Caco-2 (cell line): Measurements from ENCODE around the gene SLC25A36. TPM values are rescaled to one million over a fixed set of nuclear protein-coding genes. Genes with fewer than 3 reads are reported as not detected.
A peak's percentile ranks its signal among the peaks of the same experiment; 100 is the strongest.

Experiments used
- BruUV-seq: library from RNA; stranded (reverse); fragments of 400-500 nt; replicated peaks from 2 replicates; lab custom pipeline; 2021; lab: Mats Ljungman, UMichigan
- CTCF ChIA-PET: fragments of 300-600 bp; sonication (Branson Sonifier 250); formaldehyde crosslinking; loops from one replicate; lab custom pipeline; 2022; ENCODE audit warnings: antibody characterized with exemption; lab: Charles Lee
- POLR2A ChIA-PET: fragments of 300-600 bp; sonication (Branson Sonifier 250); formaldehyde crosslinking; loops from one replicate; lab custom pipeline; 2022; ENCODE audit warnings: antibody characterized with exemption; lab: Charles Lee
- DNase-seq, 2 experiments: peaks; one replicate each; pipeline versions ENCODE4 v3.0.0 to v3.0.0-alpha.2; 2020 to 2022
- H3K27me3 ChIP-seq: replicated peaks from 2 replicates; pipeline ENCODE4 v1.6.0; 2011; ENCODE audit warnings: low read length; ENCODE audit not compliant: control insufficient read depth, insufficient read depth
- H3K36me3 ChIP-seq: 2 replicates; pipeline ENCODE4 v1.5.1; 2011; ENCODE audit warnings: low read length; ENCODE audit not compliant: control insufficient read depth, insufficient read depth
- H3K4me1 ChIP-seq: fragments of 250-450 bp; sonication (Bioruptor Pico); 2 replicates; pipeline ENCODE4 v1.5.1; 2020; ENCODE audit warnings: mild to moderate bottlenecking
- H3K4me3 ChIP-seq: 2 replicates; pipeline ENCODE4 v1.5.1; 2011; ENCODE audit warnings: low read depth, mild to moderate bottlenecking, control low read depth, low read length
- H3K9me3 ChIP-seq: fragments of 250-450 bp; sonication (Bioruptor Pico); 2 replicates; pipeline ENCODE4 v1.5.1; 2020; ENCODE audit warnings: mild to moderate bottlenecking, moderate library complexity
- H3K27ac Mint-ChIP-seq: one replicate; pipeline ENCODE4 v1.8.0; 2022; ENCODE audit warnings: mixed read lengths; ENCODE audit not compliant: unreplicated experiment
- H3K27me3 Mint-ChIP-seq: one replicate; pipeline ENCODE4 v1.8.0; 2022; ENCODE audit warnings: mixed read lengths; ENCODE audit not compliant: insufficient read depth, unreplicated experiment
- H3K36me3 Mint-ChIP-seq: one replicate; pipeline ENCODE4 v1.8.0; 2022; ENCODE audit warnings: mild to moderate bottlenecking, mixed read lengths; ENCODE audit not compliant: insufficient read depth, unreplicated experiment
- H3K4me1 Mint-ChIP-seq: one replicate; pipeline ENCODE4 v1.8.0; 2022; ENCODE audit warnings: low read depth, mixed read lengths; ENCODE audit not compliant: unreplicated experiment
- H3K4me3 Mint-ChIP-seq: one replicate; pipeline ENCODE4 v1.8.0; 2022; ENCODE audit warnings: mild to moderate bottlenecking, moderate library complexity, mixed read lengths; ENCODE audit not compliant: unreplicated experiment
- H3K9me3 Mint-ChIP-seq: one replicate; pipeline ENCODE4 v1.8.0; 2022; ENCODE audit warnings: mixed read lengths; ENCODE audit not compliant: unreplicated experiment
- intact Hi-C: fragments of 100-400 bp; cut with micrococcal nuclease; formaldehyde crosslinking; loops from one replicate; pipeline ENCODE4 v1.10.0; 2022; ENCODE audit not compliant: unreplicated experiment
- total RNA-seq: library from RNA; stranded (reverse); gene quantifications from 2 replicates; pipeline ENCODE4 v1.2.3, GENCODE V29; 2022
- TF ChIP-seq, protein P1 (sequence below), 2 experiments: fragments of 200-600 bp in 1 of 2; IDR thresholded peaks; 1 replicate in 1 of 2; 2 replicates in 1 of 2; pipeline versions ENCODE4 v1.5.1 to v1.8.0; 2011 to 2022; ENCODE audit warnings: antibody characterized with exemption in 1 of 2, control low read depth in 1 of 2, inconsistent platforms in 1 of 2, low read depth in 1 of 2, low read length in 1 of 2, mild to moderate bottlenecking in 1 of 2, moderate library complexity in 1 of 2; ENCODE audit not compliant: insufficient read depth in 1 of 2, severe bottlenecking in 1 of 2, unreplicated experiment in 1 of 2

SLC25A36 gene
- total RNA-seq, 1 experiment from 2014 or later = 167 TPM

DNA sequence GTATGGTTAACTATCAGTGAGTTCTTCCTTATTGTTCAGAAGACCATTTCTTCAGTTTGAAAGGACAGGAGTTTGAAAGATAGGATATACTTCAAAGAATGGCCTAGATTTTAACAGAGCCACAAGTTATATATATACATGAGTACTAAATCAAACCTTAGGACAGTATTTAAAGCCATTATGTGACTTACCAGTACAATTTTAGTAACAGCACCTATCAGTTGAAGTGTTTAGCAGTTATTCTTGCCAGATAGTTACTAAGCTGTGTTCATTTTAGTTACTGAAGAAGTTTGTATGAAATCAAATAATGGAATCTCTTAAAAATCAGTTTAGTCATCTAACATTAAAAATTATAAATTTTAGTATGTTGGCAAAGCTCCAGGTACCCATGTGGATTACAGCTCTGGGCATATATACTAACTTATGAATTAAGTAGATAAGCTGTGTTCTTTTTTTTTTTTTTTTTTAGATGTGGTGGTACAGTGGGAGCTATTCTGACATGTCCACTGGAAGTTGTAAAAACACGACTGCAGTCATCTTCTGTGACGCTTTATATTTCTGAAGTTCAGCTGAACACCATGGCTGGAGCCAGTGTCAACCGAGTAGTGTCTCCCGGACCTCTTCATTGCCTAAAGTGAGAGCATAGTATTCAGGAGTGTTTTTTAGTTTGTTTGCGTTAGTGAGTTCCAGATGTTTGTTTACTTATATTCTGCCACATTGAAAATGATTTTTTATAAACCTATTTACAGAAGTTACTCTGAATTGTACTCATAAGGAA, 14.6 kb downstream of the SLC25A36 start:
- Mint-ChIP-seq H3K27ac (peak overlapping the region; percentile 85), H3K27me3 (no peaks in the 10 kb centered on the region), H3K4me1 (peaks cover 56% of the 10 kb centered on the region), H3K9me3 (no peaks in the 10 kb centered on the region), H3K4me3 (peak overlapping the region; percentile 24), H3K36me3 (peaks cover 72% of the 10 kb centered on the region)
- TF ChIP-seq, protein P1, sequence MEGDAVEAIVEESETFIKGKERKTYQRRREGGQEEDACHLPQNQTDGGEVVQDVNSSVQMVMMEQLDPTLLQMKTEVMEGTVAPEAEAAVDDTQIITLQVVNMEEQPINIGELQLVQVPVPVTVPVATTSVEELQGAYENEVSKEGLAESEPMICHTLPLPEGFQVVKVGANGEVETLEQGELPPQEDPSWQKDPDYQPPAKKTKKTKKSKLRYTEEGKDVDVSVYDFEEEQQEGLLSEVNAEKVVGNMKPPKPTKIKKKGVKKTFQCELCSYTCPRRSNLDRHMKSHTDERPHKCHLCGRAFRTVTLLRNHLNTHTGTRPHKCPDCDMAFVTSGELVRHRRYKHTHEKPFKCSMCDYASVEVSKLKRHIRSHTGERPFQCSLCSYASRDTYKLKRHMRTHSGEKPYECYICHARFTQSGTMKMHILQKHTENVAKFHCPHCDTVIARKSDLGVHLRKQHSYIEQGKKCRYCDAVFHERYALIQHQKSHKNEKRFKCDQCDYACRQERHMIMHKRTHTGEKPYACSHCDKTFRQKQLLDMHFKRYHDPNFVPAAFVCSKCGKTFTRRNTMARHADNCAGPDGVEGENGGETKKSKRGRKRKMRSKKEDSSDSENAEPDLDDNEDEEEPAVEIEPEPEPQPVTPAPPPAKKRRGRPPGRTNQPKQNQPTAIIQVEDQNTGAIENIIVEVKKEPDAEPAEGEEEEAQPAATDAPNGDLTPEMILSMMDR (IDR thresholded peaks at IDR 0.05; ENCODE audit: insufficient read depth in 1 of 2, low read depth in 1 of 2, low read length in 1 of 2, severe bottlenecking in 1 of 2, unreplicated experiment in 1 of 2) = no peak
- ChIA-PET CTCF (interaction anchor here (1.0 kb wide), 1 partner anchor 58 kb away, joined by 3 read pairs; no protein-coding TSS in a partner anchor), POLR2A (interaction anchor here (0.5 to 2.0 kb wide), 2 partner anchors 12 to 14 kb away, joined by 3 to 11 read pairs; partner anchors contain the start of gene SLC25A36)
- peaks cover 73% of the 10 kb centered on the region for H3K4me1 ChIP-seq
- no peaks in the 10 kb centered on the region; the same call in 1 of the 2 replicates for H3K9me3 ChIP-seq
- H3K4me3 ChIP-seq = no peak overlapping the region
- DNase-seq = no peak
- no peaks in the 10 kb centered on the region for H3K36me3 ChIP-seq
- no TSS peak for BruUV-seq
- intact Hi-C loops = no loop called here
- H3K27me3 ChIP-seq = no peaks in the 10 kb centered on the region

DNA sequence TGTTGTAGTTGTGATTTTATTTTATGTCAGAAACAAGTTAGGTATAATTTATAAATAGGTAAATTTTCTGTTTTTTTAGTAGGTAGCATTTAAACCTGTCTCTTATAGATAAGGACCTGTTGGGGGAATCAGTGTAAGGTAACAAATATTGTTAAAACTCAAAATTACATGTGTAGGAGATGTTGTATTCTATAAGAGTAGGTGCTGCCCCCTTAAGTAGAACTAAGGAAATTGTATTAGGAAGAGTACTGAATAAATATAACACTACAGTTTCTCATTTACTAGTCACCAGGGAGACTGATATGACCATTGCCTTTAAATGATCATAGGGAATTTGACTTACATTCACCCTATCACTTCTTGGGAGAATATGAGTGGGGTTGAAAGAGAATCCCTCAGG, 31.2 kb downstream of the SLC25A36 start:
- no TSS peak for BruUV-seq
- no peak overlapping the region for H3K27ac Mint-ChIP-seq
- Histone ChIP-seq H3K27me3 (no peaks in the 10 kb centered on the region), H3K9me3 (no peaks in the 10 kb centered on the region), H3K4me1 (no peaks in the 10 kb centered on the region), H3K4me3 (no peak overlapping the region), H3K36me3 (no peaks in the 10 kb centered on the region; the same call in 1 of the 2 replicates)
- H3K36me3 Mint-ChIP-seq = peaks cover 57% of the 10 kb centered on the region
- no peaks in the 10 kb centered on the region for H3K27me3 Mint-ChIP-seq
- CTCF ChIA-PET = no interaction called here
- intact Hi-C loops = loop anchor here (1.0 to 2.0 kb wide), 3 partner anchors 30 to 75 kb away; no protein-coding TSS in a partner anchor
- H3K9me3 Mint-ChIP-seq = no peaks in the 10 kb centered on the region
- no peak for DNase-seq
- POLR2A ChIA-PET = no interaction called here
- TF ChIP-seq, protein P1 (IDR thresholded peaks at IDR 0.05; ENCODE audit: insufficient read depth in 1 of 2, low read depth in 1 of 2, low read length in 1 of 2, severe bottlenecking in 1 of 2, unreplicated experiment in 1 of 2) = peak; percentile 27 to 36
- H3K4me3 Mint-ChIP-seq = no peak overlapping the region
- H3K4me1 Mint-ChIP-seq = no peaks in the 10 kb centered on the region

DNA sequence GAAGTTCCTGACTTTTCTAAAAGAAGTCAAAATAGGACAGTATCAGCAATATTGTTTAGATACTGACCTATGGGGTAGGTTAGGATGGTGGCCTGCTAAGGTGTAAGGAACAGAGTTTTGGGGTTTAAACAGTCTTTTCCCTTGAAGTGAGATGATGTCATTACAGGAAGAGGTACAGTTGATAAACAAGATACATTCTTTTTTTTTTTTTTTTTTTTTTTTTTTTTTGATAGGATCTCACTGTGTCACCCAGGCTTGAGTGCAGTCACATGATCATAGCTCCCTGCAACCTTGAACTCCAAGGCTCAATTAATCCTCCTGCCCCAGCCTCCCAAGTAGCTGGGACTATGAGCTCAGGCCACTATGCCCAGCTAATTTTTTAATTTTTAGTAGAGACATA, 33.3 kb downstream of the SLC25A36 start:
- no peaks in the 10 kb centered on the region for H3K27me3 Mint-ChIP-seq
- H3K9me3 Mint-ChIP-seq = no peaks in the 10 kb centered on the region
- peaks cover 64% of the 10 kb centered on the region for H3K36me3 Mint-ChIP-seq
- ChIA-PET CTCF (no interaction called here), POLR2A (no interaction called here)
- Histone ChIP-seq H3K4me1 (peaks cover 2% of the 10 kb centered on the region), H3K4me3 (no peak overlapping the region), H3K36me3 (no peaks in the 10 kb centered on the region; the same call in 1 of the 2 replicates), H3K9me3 (no peaks in the 10 kb centered on the region), H3K27me3 (no peaks in the 10 kb centered on the region)
- TF ChIP-seq, protein P1 (IDR thresholded peaks at IDR 0.05; ENCODE audit: insufficient read depth in 1 of 2, low read depth in 1 of 2, low read length in 1 of 2, severe bottlenecking in 1 of 2, unreplicated experiment in 1 of 2) = no peak
- no peak overlapping the region for H3K4me3 Mint-ChIP-seq
- DNase-seq = no peak
- no TSS peak for BruUV-seq
- H3K4me1 Mint-ChIP-seq = peaks cover 7% of the 10 kb centered on the region
- H3K27ac Mint-ChIP-seq = no peak overlapping the region
- intact Hi-C loops = no loop called here
